ENCODE data around the gene ADRA2C. TPM values are rescaled to one million over a fixed set of nuclear protein-coding genes. Genes with fewer than 3 reads are reported as not detected.

The ADRA2C gene
- total RNA-seq, 1 experiment from 2014 or later = 2.4 TPM

DNA sequence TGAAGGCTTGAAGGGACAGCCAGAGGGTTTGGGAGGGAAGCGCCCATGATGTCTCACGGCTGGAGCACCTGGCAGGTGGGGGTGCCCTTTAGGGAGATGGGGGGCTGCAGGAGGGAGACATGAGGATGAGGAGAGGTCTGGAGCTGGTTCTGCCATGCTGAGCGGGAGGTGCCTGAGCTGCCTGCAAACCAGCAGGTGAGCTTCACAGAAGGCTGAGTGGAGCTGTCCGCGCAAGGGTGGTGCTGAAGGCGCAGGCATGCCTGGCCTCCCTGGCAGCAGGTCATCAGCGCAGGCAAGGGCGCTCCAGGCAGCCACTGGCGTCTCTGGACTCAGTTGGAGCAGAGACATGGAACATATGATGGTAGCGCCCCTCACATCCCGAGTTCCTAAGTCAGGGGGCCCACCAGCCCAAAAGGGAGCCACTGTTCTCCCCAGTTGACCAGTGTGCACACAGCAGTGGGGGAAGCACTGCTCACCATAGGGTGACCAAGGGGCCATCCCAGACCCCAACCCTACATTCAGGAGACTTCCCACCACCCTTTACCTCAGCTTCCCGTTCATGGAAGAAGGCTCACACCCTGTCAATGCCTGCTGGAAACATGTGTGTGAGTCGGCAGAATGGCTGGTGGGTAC is 25.8 kb downstream of the ADRA2C start:
- CTCF ChIA-PET = interaction anchor here (0.6 kb wide), 1 partner anchor 90 kb away, joined by 4 read pairs; no protein-coding TSS in a partner anchor
- intact Hi-C loops (cut with micrococcal nuclease; ENCODE audit: unreplicated experiment) = no loop called here

DNA sequence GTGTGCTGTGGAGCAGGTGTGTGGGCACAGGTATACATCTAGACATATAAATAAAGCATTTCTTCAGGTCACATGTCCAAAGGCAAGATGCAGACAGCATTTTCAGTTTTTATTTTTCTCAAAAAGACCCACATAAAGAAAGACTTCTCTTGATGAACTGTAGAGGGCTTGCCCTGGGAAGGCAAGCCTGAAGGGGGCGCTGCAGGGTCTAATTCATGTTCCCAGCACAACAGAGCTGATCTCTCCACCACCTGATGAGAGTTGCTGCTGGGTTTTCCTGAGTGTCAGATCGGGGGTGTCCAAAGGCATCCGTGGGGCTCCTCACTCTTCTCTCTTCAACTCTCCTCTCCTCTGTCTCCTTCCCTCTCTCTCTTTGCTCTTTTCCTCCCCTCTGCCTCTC is 26.6 kb downstream of the ADRA2C start:
- no peak overlapping the region for H3K4me3 Mint-ChIP-seq (ENCODE audit: low read depth, unreplicated experiment)
- H3K9me3 Mint-ChIP-seq (ENCODE audit: low read depth, unreplicated experiment) = peaks cover 6% of the 10 kb centered on the region
- DNase-seq = no peak
- TF ChIP-seq, protein P1, sequence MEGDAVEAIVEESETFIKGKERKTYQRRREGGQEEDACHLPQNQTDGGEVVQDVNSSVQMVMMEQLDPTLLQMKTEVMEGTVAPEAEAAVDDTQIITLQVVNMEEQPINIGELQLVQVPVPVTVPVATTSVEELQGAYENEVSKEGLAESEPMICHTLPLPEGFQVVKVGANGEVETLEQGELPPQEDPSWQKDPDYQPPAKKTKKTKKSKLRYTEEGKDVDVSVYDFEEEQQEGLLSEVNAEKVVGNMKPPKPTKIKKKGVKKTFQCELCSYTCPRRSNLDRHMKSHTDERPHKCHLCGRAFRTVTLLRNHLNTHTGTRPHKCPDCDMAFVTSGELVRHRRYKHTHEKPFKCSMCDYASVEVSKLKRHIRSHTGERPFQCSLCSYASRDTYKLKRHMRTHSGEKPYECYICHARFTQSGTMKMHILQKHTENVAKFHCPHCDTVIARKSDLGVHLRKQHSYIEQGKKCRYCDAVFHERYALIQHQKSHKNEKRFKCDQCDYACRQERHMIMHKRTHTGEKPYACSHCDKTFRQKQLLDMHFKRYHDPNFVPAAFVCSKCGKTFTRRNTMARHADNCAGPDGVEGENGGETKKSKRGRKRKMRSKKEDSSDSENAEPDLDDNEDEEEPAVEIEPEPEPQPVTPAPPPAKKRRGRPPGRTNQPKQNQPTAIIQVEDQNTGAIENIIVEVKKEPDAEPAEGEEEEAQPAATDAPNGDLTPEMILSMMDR (IDR thresholded peaks at IDR 0.05; ENCODE audit: unreplicated experiment) = no peak
- no peaks in the 10 kb centered on the region for H3K4me1 Mint-ChIP-seq (ENCODE audit: low read depth, unreplicated experiment)
- H3K27ac Mint-ChIP-seq (ENCODE audit: unreplicated experiment) = no peak overlapping the region
- intact Hi-C loops (cut with micrococcal nuclease; ENCODE audit: unreplicated experiment) = no loop called here
- H3K36me3 Mint-ChIP-seq (ENCODE audit: insufficient read depth, unreplicated experiment) = no peaks in the 10 kb centered on the region
- CTCF ChIA-PET = no interaction called here
- peaks cover 59% of the 10 kb centered on the region for H3K27me3 Mint-ChIP-seq (ENCODE audit: unreplicated experiment)
- BruUV-seq (replicated peaks) = no TSS peak

More for the DNA sequence above, 25.8 kb downstream of the ADRA2C start:
- Mint-ChIP-seq H3K4me3 (ENCODE audit: low read depth, unreplicated experiment) (no peak overlapping the region), H3K9me3 (ENCODE audit: low read depth, unreplicated experiment) (peaks cover 6% of the 10 kb centered on the region), H3K36me3 (ENCODE audit: insufficient read depth, unreplicated experiment) (no peaks in the 10 kb centered on the region), H3K4me1 (ENCODE audit: low read depth, unreplicated experiment) (peaks cover 6% of the 10 kb centered on the region), H3K27ac (ENCODE audit: unreplicated experiment) (no peak overlapping the region), H3K27me3 (ENCODE audit: unreplicated experiment) (peaks cover 52% of the 10 kb centered on the region)
- peak; percentile 65 for DNase-seq
- BruUV-seq (replicated peaks) = no TSS peak
- TF ChIP-seq, protein P1 (IDR thresholded peaks at IDR 0.05; ENCODE audit: unreplicated experiment) = no peak

DNA sequence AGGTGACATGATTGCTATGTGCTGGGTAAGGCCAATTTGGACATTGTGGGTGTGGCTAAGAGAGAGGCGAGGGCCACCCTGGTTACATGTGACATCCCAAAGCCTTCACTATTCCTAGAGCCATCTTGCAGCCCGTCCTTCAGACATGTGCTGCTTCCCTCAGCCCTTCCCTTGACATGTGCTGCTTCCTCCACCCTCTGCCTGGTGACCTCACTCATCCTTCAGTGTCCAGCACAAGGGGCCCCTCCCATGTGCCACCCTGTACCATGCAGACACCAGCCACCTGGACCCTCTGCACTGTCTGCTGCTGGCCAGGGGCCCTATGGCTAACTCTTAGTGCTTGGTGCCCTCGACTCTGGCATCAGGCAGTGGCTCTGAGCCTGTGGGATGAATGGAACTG is 27.4 kb downstream of the ADRA2C start:
- intact Hi-C loops (cut with micrococcal nuclease; ENCODE audit: unreplicated experiment) = no loop called here
- CTCF ChIA-PET = no interaction called here
- Mint-ChIP-seq H3K4me1 (ENCODE audit: low read depth, unreplicated experiment) (no peaks in the 10 kb centered on the region), H3K27me3 (ENCODE audit: unreplicated experiment) (peaks cover 67% of the 10 kb centered on the region), H3K36me3 (ENCODE audit: insufficient read depth, unreplicated experiment) (no peaks in the 10 kb centered on the region), H3K9me3 (ENCODE audit: low read depth, unreplicated experiment) (peaks cover 6% of the 10 kb centered on the region), H3K4me3 (ENCODE audit: low read depth, unreplicated experiment) (no peak overlapping the region), H3K27ac (ENCODE audit: unreplicated experiment) (no peak overlapping the region)
- BruUV-seq (replicated peaks) = no TSS peak
- DNase-seq = no peak
- TF ChIP-seq, protein P1 (IDR thresholded peaks at IDR 0.05; ENCODE audit: unreplicated experiment) = no peak

DNA sequence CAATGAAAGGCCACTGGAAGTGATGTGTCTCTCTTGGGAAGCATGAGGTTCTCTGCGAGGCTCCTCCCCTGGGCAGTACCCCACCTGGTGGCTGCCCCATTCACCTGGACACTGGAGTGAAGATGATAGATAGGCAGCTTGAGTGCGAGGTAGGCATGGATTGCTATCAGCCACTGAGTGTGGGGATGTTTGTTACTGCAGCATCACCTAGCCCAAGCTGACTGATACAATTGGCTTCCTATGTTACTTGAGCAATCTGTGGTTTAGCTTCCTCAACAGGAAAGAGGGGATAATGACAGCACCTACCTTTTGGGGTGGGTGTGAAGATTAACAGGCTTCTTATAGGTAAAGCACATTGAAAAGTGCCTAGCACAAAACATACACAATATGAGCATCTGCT is 30.8 kb downstream of the ADRA2C start:
- Mint-ChIP-seq H3K27ac (ENCODE audit: unreplicated experiment) (no peak overlapping the region), H3K4me1 (ENCODE audit: low read depth, unreplicated experiment) (no peaks in the 10 kb centered on the region), H3K27me3 (ENCODE audit: unreplicated experiment) (peaks cover 81% of the 10 kb centered on the region), H3K36me3 (ENCODE audit: insufficient read depth, unreplicated experiment) (no peaks in the 10 kb centered on the region), H3K4me3 (ENCODE audit: low read depth, unreplicated experiment) (no peak overlapping the region), H3K9me3 (ENCODE audit: low read depth, unreplicated experiment) (peaks cover 6% of the 10 kb centered on the region)
- CTCF ChIA-PET = no interaction called here
- TF ChIP-seq, protein P1 (IDR thresholded peaks at IDR 0.05; ENCODE audit: unreplicated experiment) = no peak
- no TSS peak for BruUV-seq (replicated peaks)
- no peak for DNase-seq
- intact Hi-C loops (cut with micrococcal nuclease; ENCODE audit: unreplicated experiment) = no loop called here

Measured in Calu3 (cell line).